ENCODE measurements around the gene LDLRAD3.

LDLRAD3 gene

DNA sequence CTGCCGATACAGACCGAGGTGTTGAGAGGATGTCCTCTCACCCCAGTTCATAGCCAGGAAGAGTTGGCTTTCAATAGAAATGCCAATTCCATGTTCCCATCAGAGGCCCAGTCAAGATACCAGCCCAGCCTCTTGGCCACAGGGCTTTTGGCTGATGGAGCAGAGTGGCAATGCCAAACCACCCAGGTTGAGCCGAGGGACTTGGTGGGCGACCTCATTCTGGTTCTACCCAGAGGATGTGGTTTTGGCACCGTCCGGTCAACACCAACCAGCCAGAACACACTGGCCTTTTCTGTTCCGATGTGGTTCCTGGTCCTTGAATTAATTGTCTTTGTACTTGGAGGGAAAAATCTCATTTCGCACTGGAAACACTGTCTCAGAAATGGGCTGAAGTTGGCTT, 284.8 kb downstream of the LDLRAD3 start:
- Histone ChIP-seq H3K79me2 (ENCODE audit: insufficient read depth, low read length) (no peaks in the 10 kb centered on the region), H2AFZ (ENCODE audit: low read length) (no peak overlapping the region), H3K9me2 (replicated peaks; ENCODE audit: low read depth, low read length) (no peaks in the 10 kb centered on the region), H3K36me3 (ENCODE audit: insufficient read depth, low read length) (no peaks in the 10 kb centered on the region), H3F3A (ENCODE audit: low read depth) (no peaks in the 10 kb centered on the region), H3K4me1 (ENCODE audit: insufficient read depth, low read length, poor library complexity, severe bottlenecking) (no peaks in the 10 kb centered on the region), H3K9me3 (ENCODE audit: insufficient read depth, low read depth, low read length) (no peaks in the 10 kb centered on the region), H3K27me3 (ENCODE audit: insufficient read depth, low read length, poor library complexity, severe bottlenecking) (no peaks in the 10 kb centered on the region), H3K4me2 (ENCODE audit: low read depth, low read length, poor library complexity, severe bottlenecking) (no peak overlapping the region), H3K4me3 (ENCODE audit: low read length, poor library complexity, severe bottlenecking) (no peak overlapping the region), H4K20me1 (ENCODE audit: insufficient read depth, low read length, poor library complexity, severe bottlenecking) (no peaks in the 10 kb centered on the region), H3K9ac (ENCODE audit: low read depth, low read length, poor library complexity, severe bottlenecking) (no peak overlapping the region)
- TF ChIP-seq, protein P1, sequence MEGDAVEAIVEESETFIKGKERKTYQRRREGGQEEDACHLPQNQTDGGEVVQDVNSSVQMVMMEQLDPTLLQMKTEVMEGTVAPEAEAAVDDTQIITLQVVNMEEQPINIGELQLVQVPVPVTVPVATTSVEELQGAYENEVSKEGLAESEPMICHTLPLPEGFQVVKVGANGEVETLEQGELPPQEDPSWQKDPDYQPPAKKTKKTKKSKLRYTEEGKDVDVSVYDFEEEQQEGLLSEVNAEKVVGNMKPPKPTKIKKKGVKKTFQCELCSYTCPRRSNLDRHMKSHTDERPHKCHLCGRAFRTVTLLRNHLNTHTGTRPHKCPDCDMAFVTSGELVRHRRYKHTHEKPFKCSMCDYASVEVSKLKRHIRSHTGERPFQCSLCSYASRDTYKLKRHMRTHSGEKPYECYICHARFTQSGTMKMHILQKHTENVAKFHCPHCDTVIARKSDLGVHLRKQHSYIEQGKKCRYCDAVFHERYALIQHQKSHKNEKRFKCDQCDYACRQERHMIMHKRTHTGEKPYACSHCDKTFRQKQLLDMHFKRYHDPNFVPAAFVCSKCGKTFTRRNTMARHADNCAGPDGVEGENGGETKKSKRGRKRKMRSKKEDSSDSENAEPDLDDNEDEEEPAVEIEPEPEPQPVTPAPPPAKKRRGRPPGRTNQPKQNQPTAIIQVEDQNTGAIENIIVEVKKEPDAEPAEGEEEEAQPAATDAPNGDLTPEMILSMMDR (conservative IDR thresholded peaks at IDR 0.05; ENCODE audit: low read length) = no peak
- no peak for TF ChIP-seq EZH2phosphoT487 (IDR thresholded peaks at IDR 0.05; ENCODE audit: borderline replicate concordance)

DNA sequence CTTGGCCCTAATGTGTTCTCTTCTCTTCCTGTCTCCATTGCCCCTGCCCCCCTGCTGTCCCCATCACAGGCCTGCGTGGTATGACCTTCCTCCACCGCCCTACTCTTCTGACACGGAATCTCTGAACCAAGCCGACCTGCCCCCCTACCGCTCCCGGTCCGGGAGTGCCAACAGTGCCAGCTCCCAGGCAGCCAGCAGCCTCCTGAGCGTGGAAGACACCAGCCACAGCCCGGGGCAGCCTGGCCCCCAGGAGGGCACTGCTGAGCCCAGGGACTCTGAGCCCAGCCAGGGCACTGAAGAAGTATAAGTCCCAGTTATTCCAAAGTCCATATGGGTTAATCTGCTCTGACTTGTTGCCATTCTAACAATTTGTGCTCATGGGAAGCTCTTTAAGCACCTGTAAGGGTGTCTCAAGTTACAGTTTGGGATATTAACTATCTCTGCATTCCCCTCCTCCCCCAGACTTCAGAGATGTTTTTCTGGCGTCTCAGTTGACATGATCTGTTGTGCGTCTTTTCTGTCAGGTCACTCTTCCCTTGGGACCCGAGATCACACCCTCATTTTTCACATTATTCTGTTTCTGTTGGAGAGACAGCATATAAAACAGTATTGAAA, 285.3 kb downstream of the LDLRAD3 start:
- no peaks in the 10 kb centered on the region for H3F3A ChIP-seq (ENCODE audit: low read depth)
- no peak overlapping the region for H3K4me3 ChIP-seq (ENCODE audit: low read length, poor library complexity, severe bottlenecking)
- no peaks in the 10 kb centered on the region for H3K9me2 ChIP-seq (replicated peaks; ENCODE audit: low read depth, low read length)
- no peak overlapping the region for H3K9ac ChIP-seq (ENCODE audit: low read depth, low read length, poor library complexity, severe bottlenecking)
- no peaks in the 10 kb centered on the region for H4K20me1 ChIP-seq (ENCODE audit: insufficient read depth, low read length, poor library complexity, severe bottlenecking)
- no peaks in the 10 kb centered on the region for H3K79me2 ChIP-seq (ENCODE audit: insufficient read depth, low read length)
- no peak overlapping the region for H2AFZ ChIP-seq (ENCODE audit: low read length)
- H3K4me1 ChIP-seq (ENCODE audit: insufficient read depth, low read length, poor library complexity, severe bottlenecking) = no peaks in the 10 kb centered on the region
- TF ChIP-seq EZH2phosphoT487 (IDR thresholded peaks at IDR 0.05; ENCODE audit: borderline replicate concordance) = no peak
- TF ChIP-seq, protein P1 (conservative IDR thresholded peaks at IDR 0.05; ENCODE audit: low read length) = no peak
- H3K9me3 ChIP-seq (ENCODE audit: insufficient read depth, low read depth, low read length) = no peaks in the 10 kb centered on the region
- H3K4me2 ChIP-seq (ENCODE audit: low read depth, low read length, poor library complexity, severe bottlenecking) = no peak overlapping the region
- H3K27me3 ChIP-seq (ENCODE audit: insufficient read depth, low read length, poor library complexity, severe bottlenecking) = no peaks in the 10 kb centered on the region
- H3K36me3 ChIP-seq (ENCODE audit: insufficient read depth, low read length) = no peaks in the 10 kb centered on the region

DNA sequence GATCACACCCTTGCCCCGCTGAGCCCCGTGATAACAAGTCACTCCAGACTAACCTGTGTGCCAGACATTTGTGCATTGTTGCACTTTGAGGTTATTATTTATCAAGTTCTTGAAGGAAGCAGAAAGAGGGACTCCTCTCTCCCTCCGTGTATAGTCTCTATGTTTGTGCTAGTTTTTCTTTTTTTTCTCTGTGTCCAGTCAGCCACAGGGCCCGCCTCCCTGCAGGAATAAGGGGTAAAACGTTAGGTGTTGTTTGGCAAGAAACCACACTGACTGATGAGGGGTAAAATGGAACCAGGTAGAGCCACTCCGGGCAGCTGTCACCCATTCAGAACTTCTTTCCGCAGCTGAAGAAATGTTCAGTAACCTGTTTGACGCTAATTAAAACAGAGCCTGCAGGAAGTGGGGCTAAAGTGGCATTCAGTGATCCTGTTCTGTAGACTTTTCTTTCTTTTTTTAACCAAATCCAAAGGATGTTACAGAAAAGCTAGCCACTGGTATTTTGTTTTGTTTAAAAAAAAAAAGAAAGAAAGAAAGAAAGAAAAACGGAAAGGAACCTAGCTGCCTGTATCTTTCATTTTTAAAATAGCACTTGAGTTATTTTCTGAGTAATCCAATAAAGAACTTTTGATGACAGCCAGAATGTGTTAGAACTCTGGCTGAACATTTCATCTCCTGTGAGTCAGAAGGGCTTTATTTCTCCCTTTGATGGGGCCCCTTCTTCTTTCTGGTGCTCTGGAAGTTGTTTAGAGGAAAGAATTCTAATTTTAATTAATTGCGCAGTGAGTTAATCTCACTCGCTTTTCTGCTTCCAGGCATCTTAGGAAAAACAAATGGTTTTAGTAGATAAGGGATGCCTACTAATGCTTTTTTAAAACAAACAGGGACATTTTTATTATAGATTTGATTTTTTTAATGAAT, 287.2 kb downstream of the LDLRAD3 start:
- H3K79me2 ChIP-seq (ENCODE audit: insufficient read depth, low read length) = no peaks in the 10 kb centered on the region
- H4K20me1 ChIP-seq (ENCODE audit: insufficient read depth, low read length, poor library complexity, severe bottlenecking) = no peaks in the 10 kb centered on the region
- no peaks in the 10 kb centered on the region for H3K36me3 ChIP-seq (ENCODE audit: insufficient read depth, low read length)
- H3K9me3 ChIP-seq (ENCODE audit: insufficient read depth, low read depth, low read length) = no peaks in the 10 kb centered on the region
- no peaks in the 10 kb centered on the region for H3F3A ChIP-seq (ENCODE audit: low read depth)
- TF ChIP-seq, protein P1 (conservative IDR thresholded peaks at IDR 0.05; ENCODE audit: low read length) = no peak
- no peak for TF ChIP-seq EZH2phosphoT487 (IDR thresholded peaks at IDR 0.05; ENCODE audit: borderline replicate concordance)
- H3K4me2 ChIP-seq (ENCODE audit: low read depth, low read length, poor library complexity, severe bottlenecking) = no peak overlapping the region
- H3K4me3 ChIP-seq (ENCODE audit: low read length, poor library complexity, severe bottlenecking) = no peak overlapping the region
- H3K9ac ChIP-seq (ENCODE audit: low read depth, low read length, poor library complexity, severe bottlenecking) = no peak overlapping the region
- no peaks in the 10 kb centered on the region for H3K4me1 ChIP-seq (ENCODE audit: insufficient read depth, low read length, poor library complexity, severe bottlenecking)
- H2AFZ ChIP-seq (ENCODE audit: low read length) = no peak overlapping the region
- H3K9me2 ChIP-seq (replicated peaks; ENCODE audit: low read depth, low read length) = no peaks in the 10 kb centered on the region
- H3K27me3 ChIP-seq (ENCODE audit: insufficient read depth, low read length, poor library complexity, severe bottlenecking) = no peaks in the 10 kb centered on the region

Data from Loucy (cell line).